ENCODE results near the gene HSD17B8. TPM values are rescaled to one million over a fixed set of nuclear protein-coding genes. Genes with fewer than 3 reads are reported as not detected.

HSD17B8 gene
- total and polyA plus RNA-seq, 4 donors: 2.7 to 8.8 (median 4.4) TPM

GRCh38 chr6:33236328-33236727, 31.9 kb downstream of the HSD17B8 start:
- intact Hi-C loops (cut with DNase I): no loop called here
- ATAC-seq (ENCODE audit: low FRiP score): no peak
- Histone ChIP-seq H3K9me3 (ENCODE audit: control insufficient read depth, low read length) (peaks cover 1% of the 10 kb centered on the region), H3K4me1 (ENCODE audit: control insufficient read depth in 1 of 2, insufficient read depth in 2 of 2, low read length in 2 of 2) (no peaks in the 10 kb centered on the region), H3K27me3 (ENCODE audit: control insufficient read depth in 1 of 2, insufficient read depth in 2 of 2, low read length in 1 of 2) (peaks cover 0 to 2% of the 10 kb centered on the region in 2 donors), H3K27ac (ENCODE audit: low read depth in 1 of 2, low read length in 2 of 2) (no peak overlapping the region), H3K36me3 (ENCODE audit: control insufficient read depth in 1 of 2, insufficient read depth in 2 of 2, low read length in 1 of 2) (no peaks in the 10 kb centered on the region), H3K4me3 (ENCODE audit: low read length in 2 of 2) (no peak overlapping the region)
- DNase-seq: no peak

- Histone ChIP-seq H3K27me3 (ENCODE audit: control insufficient read depth in 1 of 2, insufficient read depth in 2 of 2, low read length in 1 of 2) (peaks cover 0 to 2% of the 10 kb centered on the region in 2 donors), H3K4me1 (ENCODE audit: control insufficient read depth in 1 of 2, insufficient read depth in 2 of 2, low read length in 2 of 2) (no peaks in the 10 kb centered on the region)
- 86 to 89% methylated on average over 6 of the region's 6 CpGs for WGBS, 2 donors
These were observed 32.4 kb downstream of the HSD17B8 start for GRCh38 chr6:33236852-33237251.

GRCh38 chr6:33237741-33238140, 33.3 kb downstream of the HSD17B8 start:
- H3K27ac ChIP-seq (ENCODE audit: low read depth in 1 of 2, low read length in 2 of 2): no peak overlapping the region
- 71 to 72% methylated on average over 2 of the region's 2 CpGs for WGBS, 2 donors
- no peaks in the 10 kb centered on the region for H3K4me1 ChIP-seq (ENCODE audit: control insufficient read depth in 1 of 2, insufficient read depth in 2 of 2, low read length in 2 of 2)
- H3K27me3 ChIP-seq (ENCODE audit: control insufficient read depth in 1 of 2, insufficient read depth in 2 of 2, low read length in 1 of 2): peaks cover 0 to 2% of the 10 kb centered on the region in 2 donors
- no peaks in the 10 kb centered on the region for H3K36me3 ChIP-seq (ENCODE audit: control insufficient read depth in 1 of 2, insufficient read depth in 2 of 2, low read length in 1 of 2)
- no peak for DNase-seq
- intact Hi-C loops (cut with DNase I): no loop called here
- H3K4me3 ChIP-seq (ENCODE audit: low read length in 2 of 2): no peak overlapping the region
- peaks cover 1% of the 10 kb centered on the region for H3K9me3 ChIP-seq (ENCODE audit: control insufficient read depth, low read length)
- no peak for ATAC-seq (ENCODE audit: low FRiP score)

More at GRCh38 chr6:33236852-33237251, 32.4 kb downstream of the HSD17B8 start:
- ATAC-seq (ENCODE audit: low FRiP score) (no peak), DNase-seq (no peak)
- H3K4me3 ChIP-seq (ENCODE audit: low read length in 2 of 2): no peak overlapping the region
- no peak overlapping the region for H3K27ac ChIP-seq (ENCODE audit: low read depth in 1 of 2, low read length in 2 of 2)
- intact Hi-C loops (cut with DNase I): no loop called here
- peaks cover 1% of the 10 kb centered on the region for H3K9me3 ChIP-seq (ENCODE audit: control insufficient read depth, low read length)
- H3K36me3 ChIP-seq (ENCODE audit: control insufficient read depth in 1 of 2, insufficient read depth in 2 of 2, low read length in 1 of 2): no peaks in the 10 kb centered on the region

- Histone ChIP-seq H3K27me3 (ENCODE audit: control insufficient read depth in 1 of 2, insufficient read depth in 2 of 2, low read length in 1 of 2) (peaks cover 0 to 2% of the 10 kb centered on the region in 2 donors), H3K4me1 (ENCODE audit: control insufficient read depth in 1 of 2, insufficient read depth in 2 of 2, low read length in 2 of 2) (no peaks in the 10 kb centered on the region), H3K27ac (ENCODE audit: low read depth in 1 of 2, low read length in 2 of 2) (no peak overlapping the region), H3K4me3 (ENCODE audit: low read length in 2 of 2) (no peak overlapping the region), H3K9me3 (ENCODE audit: control insufficient read depth, low read length) (peaks cover 1% of the 10 kb centered on the region), H3K36me3 (ENCODE audit: control insufficient read depth in 1 of 2, insufficient read depth in 2 of 2, low read length in 1 of 2) (no peaks in the 10 kb centered on the region)
- WGBS, 2 donors: 58% methylated on average over 3 of the region's 3 CpGs
- no peak for ATAC-seq (ENCODE audit: low FRiP score)
- DNase-seq: no peak
- intact Hi-C loops (cut with DNase I): no loop called here
These were observed 37.5 kb downstream of the HSD17B8 start for GRCh38 chr6:33241968-33242367.

- Histone ChIP-seq H3K27me3 (ENCODE audit: control insufficient read depth in 1 of 2, insufficient read depth in 2 of 2, low read length in 1 of 2) (peaks cover 0 to 2% of the 10 kb centered on the region in 2 donors), H3K4me1 (ENCODE audit: control insufficient read depth in 1 of 2, insufficient read depth in 2 of 2, low read length in 2 of 2) (no peaks in the 10 kb centered on the region), H3K27ac (ENCODE audit: low read depth in 1 of 2, low read length in 2 of 2) (no peak overlapping the region), H3K4me3 (ENCODE audit: low read length in 2 of 2) (no peak overlapping the region), H3K9me3 (ENCODE audit: control insufficient read depth, low read length) (peaks cover 1% of the 10 kb centered on the region), H3K36me3 (ENCODE audit: control insufficient read depth in 1 of 2, insufficient read depth in 2 of 2, low read length in 1 of 2) (no peaks in the 10 kb centered on the region)
- 41 to 46% methylated on average over 1 of the region's 1 CpG for WGBS, 2 donors
- ATAC-seq (ENCODE audit: low FRiP score) (no peak), DNase-seq (no peak)
- intact Hi-C loops (cut with DNase I): no loop called here
These were observed 39.0 kb downstream of the HSD17B8 start for GRCh38 chr6:33243476-33243875.

GRCh38 chr6:33247977-33248642, 43.7 kb downstream of the HSD17B8 start:
- no peaks in the 10 kb centered on the region for H3K4me1 ChIP-seq (ENCODE audit: control insufficient read depth in 1 of 2, insufficient read depth in 2 of 2, low read length in 2 of 2)
- DNase-seq (peak; percentile 91 to 96), ATAC-seq (ENCODE audit: low FRiP score) (peak; percentile 95)
- H3K9me3 ChIP-seq (ENCODE audit: control insufficient read depth, low read length): no peaks in the 10 kb centered on the region
- no peaks in the 10 kb centered on the region for H3K36me3 ChIP-seq (ENCODE audit: control insufficient read depth in 1 of 2, insufficient read depth in 2 of 2, low read length in 1 of 2)
- WGBS, 2 donors: 1% methylated on average over 28 of the region's 28 CpGs
- H3K27ac ChIP-seq (ENCODE audit: low read depth in 1 of 2, low read length in 2 of 2): peak overlapping the region in 1 of 2 donors; percentile 97
- intact Hi-C loops (cut with DNase I): loop anchor here (1.0 to 5.0 kb wide), 7 partner anchors 35 to 234 kb away; partner anchors contain the start of genes RXRB (in 1 of the 2) and SLC39A7 (in 1 of the 2)
- peak overlapping the region in 1 of 2 donors; percentile 36 for H3K4me3 ChIP-seq (ENCODE audit: low read length in 2 of 2)
- H3K27me3 ChIP-seq (ENCODE audit: control insufficient read depth in 1 of 2, insufficient read depth in 2 of 2, low read length in 1 of 2): no peaks in the 10 kb centered on the region

- peak overlapping the region; percentile 24 to 97 for H3K27ac ChIP-seq (ENCODE audit: low read depth in 1 of 2, low read length in 2 of 2)
- no peaks in the 10 kb centered on the region for H3K27me3 ChIP-seq (ENCODE audit: control insufficient read depth in 1 of 2, insufficient read depth in 2 of 2, low read length in 1 of 2)
- no peaks in the 10 kb centered on the region for H3K4me1 ChIP-seq (ENCODE audit: control insufficient read depth in 1 of 2, insufficient read depth in 2 of 2, low read length in 2 of 2)
- H3K36me3 ChIP-seq (ENCODE audit: control insufficient read depth in 1 of 2, insufficient read depth in 2 of 2, low read length in 1 of 2): no peaks in the 10 kb centered on the region
- H3K4me3 ChIP-seq (ENCODE audit: low read length in 2 of 2): peak overlapping the region in 1 of 2 donors; percentile 35
- WGBS, 2 donors: 0 to 1% methylated on average over 15 to 18 of the region's 18 CpGs
- intact Hi-C loops (cut with DNase I): loop anchor here (1.0 to 5.0 kb wide), 7 partner anchors 36 to 234 kb away; partner anchors contain the start of genes RXRB (in 1 of the 2) and SLC39A7 (in 1 of the 2)
- H3K9me3 ChIP-seq (ENCODE audit: control insufficient read depth, low read length): no peaks in the 10 kb centered on the region
- DNase-seq (no peak), ATAC-seq (ENCODE audit: low FRiP score) (peak; percentile 34)
These were observed 44.1 kb downstream of the HSD17B8 start for GRCh38 chr6:33248643-33248931.

- Histone ChIP-seq H3K27me3 (ENCODE audit: control insufficient read depth in 1 of 2, insufficient read depth in 2 of 2, low read length in 1 of 2) (no peaks in the 10 kb centered on the region), H3K36me3 (ENCODE audit: control insufficient read depth in 1 of 2, insufficient read depth in 2 of 2, low read length in 1 of 2) (no peaks in the 10 kb centered on the region), H3K4me3 (ENCODE audit: low read length in 2 of 2) (peak overlapping the region; percentile 44 to 47), H3K27ac (ENCODE audit: low read depth in 1 of 2, low read length in 2 of 2) (peak overlapping the region; percentile 88 to 97), H3K4me1 (ENCODE audit: control insufficient read depth in 1 of 2, insufficient read depth in 2 of 2, low read length in 2 of 2) (no peaks in the 10 kb centered on the region), H3K9me3 (ENCODE audit: control insufficient read depth, low read length) (no peaks in the 10 kb centered on the region)
- ATAC-seq (ENCODE audit: low FRiP score): peak; percentile 98
- intact Hi-C loops (cut with DNase I): loop anchor here (1.0 to 5.0 kb wide), 8 partner anchors 36 to 235 kb away; partner anchors contain the start of genes RXRB (in 1 of the 2) and SLC39A7 (in 1 of the 2)
- peak; percentile 98 for DNase-seq
- 0% methylated on average over 58 of the region's 58 CpGs for WGBS, 2 donors
These were observed 44.7 kb downstream of the HSD17B8 start for GRCh38 chr6:33248932-33249731.
